ENCODE data around the gene ANKRD12.
A peak's percentile ranks its signal among the peaks of the same experiment; 100 is the strongest.
"Not testable (repeated sequence)": the region's sequence is repeated elsewhere in the genome, so short reads cannot be mapped to it uniquely, and the experiment has no call there.

ANKRD12 gene

DNA sequence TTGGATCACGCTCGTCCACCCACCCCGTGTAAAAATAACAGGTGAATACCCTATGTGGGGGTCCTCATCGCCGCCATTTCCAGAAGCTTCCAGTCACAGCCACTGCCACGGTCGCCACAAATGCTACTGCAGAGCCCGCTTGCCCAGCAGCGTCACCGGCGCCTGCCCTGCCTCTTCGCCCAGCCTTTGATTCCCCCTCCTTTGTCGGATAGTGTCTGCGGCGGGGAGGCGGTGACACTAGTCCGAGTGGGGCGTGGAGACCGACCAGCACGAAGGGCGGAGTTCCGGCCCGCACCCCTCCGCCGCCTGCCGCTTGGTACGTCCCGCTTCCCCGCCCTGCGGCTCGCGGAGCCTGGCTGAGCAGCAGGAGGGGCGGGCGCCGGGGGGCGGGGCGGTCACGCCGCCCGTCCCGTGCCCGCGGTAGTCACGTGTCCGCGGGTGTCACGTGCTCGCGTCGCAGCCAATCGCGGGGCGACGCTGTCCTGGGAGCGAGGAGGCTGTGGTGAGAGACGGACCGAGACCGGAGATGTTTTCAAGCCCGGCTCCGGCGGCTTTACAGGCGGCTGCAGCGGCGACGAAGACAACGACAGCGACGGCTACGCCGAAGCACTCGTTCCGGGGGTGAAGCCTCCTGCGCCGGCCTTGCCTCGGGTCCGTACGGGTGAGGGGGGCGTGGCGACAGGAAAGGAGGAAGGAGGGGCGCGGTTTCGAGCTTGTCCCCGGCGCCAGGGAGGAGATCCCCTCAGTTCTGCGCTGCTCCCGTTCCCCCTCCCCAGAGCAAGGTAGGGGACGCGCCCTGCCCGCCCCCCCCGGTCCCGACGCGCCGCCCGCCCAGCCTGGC lies at the start of gene ANKRD12:
ANKRD12 (plus strand) TSS at position 467 of the 841 bp plus-strand sequence. CDS start 45,652 bp downstream, outside the sequence.
- H3K4me3 ChIP-seq (ENCODE audit: control insufficient read depth, low read depth, low read length) = peak within 1 kb of the TSS; percentile 86
- DNase-seq (ENCODE audit: low read depth) = peak; percentile 94
- TF ChIP-seq, protein P1, sequence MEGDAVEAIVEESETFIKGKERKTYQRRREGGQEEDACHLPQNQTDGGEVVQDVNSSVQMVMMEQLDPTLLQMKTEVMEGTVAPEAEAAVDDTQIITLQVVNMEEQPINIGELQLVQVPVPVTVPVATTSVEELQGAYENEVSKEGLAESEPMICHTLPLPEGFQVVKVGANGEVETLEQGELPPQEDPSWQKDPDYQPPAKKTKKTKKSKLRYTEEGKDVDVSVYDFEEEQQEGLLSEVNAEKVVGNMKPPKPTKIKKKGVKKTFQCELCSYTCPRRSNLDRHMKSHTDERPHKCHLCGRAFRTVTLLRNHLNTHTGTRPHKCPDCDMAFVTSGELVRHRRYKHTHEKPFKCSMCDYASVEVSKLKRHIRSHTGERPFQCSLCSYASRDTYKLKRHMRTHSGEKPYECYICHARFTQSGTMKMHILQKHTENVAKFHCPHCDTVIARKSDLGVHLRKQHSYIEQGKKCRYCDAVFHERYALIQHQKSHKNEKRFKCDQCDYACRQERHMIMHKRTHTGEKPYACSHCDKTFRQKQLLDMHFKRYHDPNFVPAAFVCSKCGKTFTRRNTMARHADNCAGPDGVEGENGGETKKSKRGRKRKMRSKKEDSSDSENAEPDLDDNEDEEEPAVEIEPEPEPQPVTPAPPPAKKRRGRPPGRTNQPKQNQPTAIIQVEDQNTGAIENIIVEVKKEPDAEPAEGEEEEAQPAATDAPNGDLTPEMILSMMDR (conservative IDR thresholded peaks at IDR 0.05; ENCODE audit: control insufficient read depth, insufficient read depth, low read depth, low read length) = no peak

DNA sequence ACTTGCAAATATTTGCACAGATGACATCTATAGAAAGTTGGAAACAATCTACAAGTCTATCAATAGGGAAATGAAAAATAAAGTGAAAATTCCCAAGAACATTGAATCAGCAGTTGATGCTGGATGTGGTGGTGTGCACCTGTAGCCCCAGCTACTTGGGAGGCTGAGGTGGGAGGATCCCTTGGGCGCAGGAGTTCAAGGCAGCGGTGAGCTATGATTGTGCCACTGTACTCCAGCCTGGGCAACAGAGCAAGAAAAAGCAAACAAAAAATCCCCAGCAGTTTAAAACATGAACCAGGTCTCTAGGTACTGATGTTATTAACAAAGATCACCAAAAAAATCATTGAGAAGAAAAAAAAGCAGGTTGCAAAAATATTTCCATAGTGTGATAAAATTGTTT lies 49.4 kb upstream of the ANKRD12 start:
- no peak for DNase-seq (ENCODE audit: low read depth)
- H3K4me3 ChIP-seq (ENCODE audit: control insufficient read depth, low read depth, low read length) = no peak overlapping the region
- TF ChIP-seq, protein P1 (conservative IDR thresholded peaks at IDR 0.05; ENCODE audit: control insufficient read depth, insufficient read depth, low read depth, low read length) = no peak

DNA sequence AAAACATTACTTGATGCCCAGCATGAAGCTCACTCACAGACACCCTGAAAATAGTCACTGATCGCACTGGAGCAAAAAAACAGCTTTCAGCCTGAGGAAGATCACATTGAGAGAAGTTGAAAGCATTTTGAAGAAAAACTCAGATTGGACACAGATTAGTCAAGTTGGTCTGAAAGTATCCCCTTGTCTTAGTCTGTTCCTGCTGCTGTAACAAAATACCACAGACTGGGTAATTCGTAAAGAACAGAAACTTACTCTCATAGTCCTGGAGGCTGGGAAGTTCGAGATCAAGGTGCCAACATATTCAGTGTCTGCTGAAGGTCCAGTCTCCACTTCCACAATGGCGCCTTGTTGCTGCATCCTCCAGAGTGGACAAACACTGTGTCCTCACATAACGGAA lies 48.3 kb upstream of the ANKRD12 start:
- H3K4me3 ChIP-seq (ENCODE audit: control insufficient read depth, low read depth, low read length) = no peak overlapping the region
- TF ChIP-seq, protein P1 (conservative IDR thresholded peaks at IDR 0.05; ENCODE audit: control insufficient read depth, insufficient read depth, low read depth, low read length) = no peak
- no peak for DNase-seq (ENCODE audit: low read depth)

DNA sequence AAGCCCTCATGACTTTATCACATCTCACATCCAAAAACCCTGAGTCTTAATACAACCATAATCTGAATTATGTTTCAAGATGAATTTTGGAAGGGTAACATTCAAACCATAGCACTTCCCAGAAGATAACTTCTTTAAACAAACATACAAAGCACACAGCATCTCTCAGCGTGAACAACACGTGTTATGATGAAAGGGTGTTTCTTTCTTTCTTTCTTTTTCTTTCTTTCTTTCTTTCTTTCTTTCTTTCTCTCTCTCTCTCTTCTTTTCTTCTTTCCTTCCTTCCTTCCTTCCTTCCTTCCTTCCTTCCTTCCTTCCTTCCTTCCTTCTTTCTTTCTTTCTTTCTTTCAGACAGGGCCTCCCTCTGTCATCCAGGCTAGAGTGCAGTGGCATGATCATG lies 47.9 kb upstream of the ANKRD12 start:
- DNase-seq (ENCODE audit: low read depth); H3K4me3 ChIP-seq (ENCODE audit: control insufficient read depth, low read depth, low read length): not testable (repeated sequence)

DNA sequence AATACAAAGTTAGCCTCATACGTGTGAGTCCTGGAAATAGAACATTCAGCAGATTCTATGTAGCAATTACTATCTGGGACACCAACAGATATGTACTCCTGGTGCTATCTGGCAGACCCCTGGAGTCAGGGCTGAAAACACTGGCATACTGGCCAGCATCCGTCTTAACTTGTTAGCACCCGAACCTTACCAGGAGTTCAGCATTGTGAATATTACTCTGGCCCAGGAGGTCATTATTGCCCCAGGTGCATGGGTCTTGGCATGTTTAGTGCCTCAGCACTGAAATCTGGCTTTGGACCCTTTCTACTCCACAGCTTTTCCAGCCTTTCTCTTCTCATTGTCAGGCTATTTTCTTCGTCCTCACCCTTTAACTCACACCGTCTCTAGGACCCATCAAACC lies 46.0 kb upstream of the ANKRD12 start:
- TF ChIP-seq, protein P1 (conservative IDR thresholded peaks at IDR 0.05; ENCODE audit: control insufficient read depth, insufficient read depth, low read depth, low read length) = no peak
- H3K4me3 ChIP-seq (ENCODE audit: control insufficient read depth, low read depth, low read length) = no peak overlapping the region
- no peak for DNase-seq (ENCODE audit: low read depth)

DNA sequence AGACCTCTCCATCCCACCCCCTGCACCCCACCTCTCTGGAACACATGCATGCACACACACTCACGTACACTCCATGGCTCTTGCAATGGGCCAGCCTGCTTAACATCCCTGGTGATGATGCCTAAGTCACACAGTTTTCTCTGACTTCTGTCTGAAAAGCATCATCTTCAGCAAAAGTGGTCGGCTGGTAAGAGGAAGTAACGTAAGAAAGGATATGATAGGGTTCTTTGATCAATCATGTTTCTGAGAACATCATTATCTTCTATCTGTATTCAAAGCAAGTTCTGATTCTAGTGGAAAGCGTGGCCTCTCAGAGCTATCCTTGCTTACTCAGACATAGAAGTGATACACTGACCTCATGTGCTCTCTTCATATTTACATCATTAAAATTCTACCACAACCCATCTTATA lies 45.5 kb upstream of the ANKRD12 start:
- DNase-seq (ENCODE audit: low read depth) = no peak
- no peak overlapping the region for H3K4me3 ChIP-seq (ENCODE audit: control insufficient read depth, low read depth, low read length)
- TF ChIP-seq, protein P1 (conservative IDR thresholded peaks at IDR 0.05; ENCODE audit: control insufficient read depth, insufficient read depth, low read depth, low read length) = no peak

DNA sequence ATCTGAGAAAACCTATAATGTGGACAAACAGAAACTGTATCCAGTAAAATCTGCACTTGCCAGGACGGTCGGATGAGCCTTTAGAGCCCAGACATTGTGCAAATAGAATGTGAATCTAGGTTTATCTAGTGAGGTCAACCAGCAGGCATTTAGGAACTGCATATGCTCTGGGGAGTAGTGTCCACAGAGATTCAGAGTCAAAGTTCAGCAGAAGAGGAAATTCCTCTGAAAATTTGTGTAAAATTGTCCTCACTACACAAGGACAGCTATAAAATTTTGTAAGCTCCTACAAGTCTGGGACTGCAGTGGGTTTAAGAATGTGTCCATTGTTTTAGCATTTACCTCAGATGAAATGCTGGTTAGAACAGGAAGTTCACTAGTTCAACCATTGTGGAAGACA lies 43.9 kb upstream of the ANKRD12 start:
- TF ChIP-seq, protein P1 (conservative IDR thresholded peaks at IDR 0.05; ENCODE audit: control insufficient read depth, insufficient read depth, low read depth, low read length) = no peak
- H3K4me3 ChIP-seq (ENCODE audit: control insufficient read depth, low read depth, low read length) = no peak overlapping the region
- DNase-seq (ENCODE audit: low read depth) = peak; percentile 39

DNA sequence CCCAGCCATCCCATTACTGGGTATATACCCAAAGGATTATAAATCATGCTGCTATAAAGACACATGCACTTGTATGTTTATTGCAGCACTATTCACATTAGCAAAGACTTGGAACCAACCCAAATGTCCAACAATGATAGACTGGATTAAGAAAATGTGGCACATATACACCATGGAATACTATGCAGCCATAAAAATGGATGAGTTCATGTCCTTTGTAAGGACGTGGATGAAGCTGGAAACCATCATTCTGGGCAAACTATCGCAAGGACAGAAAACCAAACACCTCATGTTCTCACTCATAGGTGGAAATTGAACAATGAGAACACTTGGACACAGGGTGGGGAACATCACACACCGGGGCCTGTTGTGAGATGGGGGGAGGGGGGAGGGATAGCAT lies 43.5 kb upstream of the ANKRD12 start:
- not testable (repeated sequence) for H3K4me3 ChIP-seq (ENCODE audit: control insufficient read depth, low read depth, low read length)

More for the DNA sequence above, 43.5 kb upstream of the ANKRD12 start:
- DNase-seq (ENCODE audit: low read depth) = not testable (repeated sequence)

Data from fibroblast of mammary gland (primary cell).